ENCODE results near the gene KLHL42.

KLHL42 gene

GRCh38 chr12:27814851-27815591 is 35.0 kb downstream of the KLHL42 start:
- TF ChIP-seq POLR2AphosphoS5 (IDR thresholded peaks at IDR 0.05; ENCODE audit: borderline replicate concordance, low read depth, low read length) (no peak), FOXP2 (optimal IDR thresholded peaks at IDR 0.05; ENCODE audit: control extremely low read depth, extremely low read length, insufficient read depth) (no peak), EZH2 (IDR thresholded peaks at IDR 0.05) (no peak)
- Histone ChIP-seq H3K27ac (no peak overlapping the region), H3K36me3 (ENCODE audit: insufficient read depth, low read length) (no peaks in the 10 kb centered on the region), H3K9me3 (ENCODE audit: low read depth, low read length) (no peaks in the 10 kb centered on the region), H3K9ac (ENCODE audit: insufficient read length) (no peak overlapping the region), H3K4me3 (no peak overlapping the region)
- no peak for DNase-seq (ENCODE audit: low read depth, low spot score)

GRCh38 chr12:27817766-27818165 is 37.7 kb downstream of the KLHL42 start:
- no peak overlapping the region for H3K27ac ChIP-seq
- no peak for TF ChIP-seq POLR2AphosphoS5 (IDR thresholded peaks at IDR 0.05; ENCODE audit: borderline replicate concordance, low read depth, low read length)
- no peak for TF ChIP-seq FOXP2 (optimal IDR thresholded peaks at IDR 0.05; ENCODE audit: control extremely low read depth, extremely low read length, insufficient read depth)
- TF ChIP-seq EZH2 (IDR thresholded peaks at IDR 0.05), result no peak
- no peaks in the 10 kb centered on the region for H3K9me3 ChIP-seq (ENCODE audit: low read depth, low read length)
- DNase-seq (ENCODE audit: low read depth, low spot score), result no peak
- H3K36me3 ChIP-seq (ENCODE audit: insufficient read depth, low read length), result no peaks in the 10 kb centered on the region
- no peak overlapping the region for H3K4me3 ChIP-seq
- no peak overlapping the region for H3K9ac ChIP-seq (ENCODE audit: insufficient read length)

- DNase-seq (ENCODE audit: low read depth, low spot score), result no peak
- H3K4me3 ChIP-seq, result no peak overlapping the region
- no peaks in the 10 kb centered on the region for H3K36me3 ChIP-seq (ENCODE audit: insufficient read depth, low read length)
- no peaks in the 10 kb centered on the region for H3K9me3 ChIP-seq (ENCODE audit: low read depth, low read length)
- no peak overlapping the region for H3K27ac ChIP-seq
- H3K9ac ChIP-seq (ENCODE audit: insufficient read length), result no peak overlapping the region
- TF ChIP-seq POLR2AphosphoS5 (IDR thresholded peaks at IDR 0.05; ENCODE audit: borderline replicate concordance, low read depth, low read length), result no peak
- no peak for TF ChIP-seq EZH2 (IDR thresholded peaks at IDR 0.05)
- no peak for TF ChIP-seq FOXP2 (optimal IDR thresholded peaks at IDR 0.05; ENCODE audit: control extremely low read depth, extremely low read length, insufficient read depth)
These were observed 38.4 kb downstream of the KLHL42 start for GRCh38 chr12:27818401-27818918.

GRCh38 chr12:27820564-27820963 is 40.5 kb downstream of the KLHL42 start:
- H3K27ac ChIP-seq, result no peak overlapping the region
- H3K4me3 ChIP-seq, result no peak overlapping the region
- TF ChIP-seq FOXP2 (optimal IDR thresholded peaks at IDR 0.05; ENCODE audit: control extremely low read depth, extremely low read length, insufficient read depth) (no peak), POLR2AphosphoS5 (IDR thresholded peaks at IDR 0.05; ENCODE audit: borderline replicate concordance, low read depth, low read length) (no peak), EZH2 (IDR thresholded peaks at IDR 0.05) (no peak)

GRCh38 chr12:27821259-27821973 is 41.4 kb downstream of the KLHL42 start:
- Histone ChIP-seq H3K36me3 (ENCODE audit: insufficient read depth, low read length) (no peaks in the 10 kb centered on the region), H3K9ac (ENCODE audit: insufficient read length) (no peak overlapping the region), H3K4me3 (peak overlapping the region; percentile 57), H3K27ac (no peak overlapping the region), H3K9me3 (ENCODE audit: low read depth, low read length) (no peaks in the 10 kb centered on the region)
- peak; percentile 60 for DNase-seq (ENCODE audit: low read depth, low spot score)
- no peak for TF ChIP-seq FOXP2 (optimal IDR thresholded peaks at IDR 0.05; ENCODE audit: control extremely low read depth, extremely low read length, insufficient read depth)
- TF ChIP-seq EZH2 (IDR thresholded peaks at IDR 0.05), result no peak
- TF ChIP-seq POLR2AphosphoS5 (IDR thresholded peaks at IDR 0.05; ENCODE audit: borderline replicate concordance, low read depth, low read length), result no peak

More at GRCh38 chr12:27820564-27820963, 40.5 kb downstream of the KLHL42 start:
- Histone ChIP-seq H3K36me3 (ENCODE audit: insufficient read depth, low read length) (no peaks in the 10 kb centered on the region), H3K9ac (ENCODE audit: insufficient read length) (no peak overlapping the region), H3K9me3 (ENCODE audit: low read depth, low read length) (no peaks in the 10 kb centered on the region)
- no peak for DNase-seq (ENCODE audit: low read depth, low spot score)

- no peak for DNase-seq (ENCODE audit: low read depth, low spot score)
- Histone ChIP-seq H3K9me3 (ENCODE audit: low read depth, low read length) (no peaks in the 10 kb centered on the region), H3K9ac (ENCODE audit: insufficient read length) (no peak overlapping the region), H3K4me3 (no peak overlapping the region), H3K27ac (no peak overlapping the region), H3K36me3 (ENCODE audit: insufficient read depth, low read length) (no peaks in the 10 kb centered on the region)
- TF ChIP-seq POLR2AphosphoS5 (IDR thresholded peaks at IDR 0.05; ENCODE audit: borderline replicate concordance, low read depth, low read length), result no peak
These were observed 42.2 kb downstream of the KLHL42 start for GRCh38 chr12:27822076-27822712.

- no peak for DNase-seq (ENCODE audit: low read depth, low spot score)
- TF ChIP-seq POLR2AphosphoS5 (IDR thresholded peaks at IDR 0.05; ENCODE audit: borderline replicate concordance, low read depth, low read length) (no peak), EZH2 (IDR thresholded peaks at IDR 0.05) (no peak), FOXP2 (optimal IDR thresholded peaks at IDR 0.05; ENCODE audit: control extremely low read depth, extremely low read length, insufficient read depth) (no peak)
- no peaks in the 10 kb centered on the region for H3K36me3 ChIP-seq (ENCODE audit: insufficient read depth, low read length)
- H3K9ac ChIP-seq (ENCODE audit: insufficient read length), result no peak overlapping the region
- H3K4me3 ChIP-seq, result no peak overlapping the region
- no peaks in the 10 kb centered on the region for H3K9me3 ChIP-seq (ENCODE audit: low read depth, low read length)
- no peak overlapping the region for H3K27ac ChIP-seq
These were observed 43.0 kb downstream of the KLHL42 start for GRCh38 chr12:27823038-27823437.

- no peak for DNase-seq (ENCODE audit: low read depth, low spot score)
- Histone ChIP-seq H3K9ac (ENCODE audit: insufficient read length) (no peak overlapping the region), H3K4me3 (no peak overlapping the region), H3K27ac (no peak overlapping the region), H3K9me3 (ENCODE audit: low read depth, low read length) (no peaks in the 10 kb centered on the region), H3K36me3 (ENCODE audit: insufficient read depth, low read length) (no peaks in the 10 kb centered on the region)
- TF ChIP-seq EZH2 (IDR thresholded peaks at IDR 0.05), result no peak
- TF ChIP-seq POLR2AphosphoS5 (IDR thresholded peaks at IDR 0.05; ENCODE audit: borderline replicate concordance, low read depth, low read length), result no peak
These were observed 44.3 kb downstream of the KLHL42 start for GRCh38 chr12:27824126-27824842.

Data from SK-N-MC (cell line).